GM19452 (cell line): ENCODE results near the gene STAP1.
"Not testable (repeated sequence)": the region's sequence is repeated elsewhere in the genome, so short reads cannot be mapped to it uniquely, and the experiment has no call there.

Experiments used
- ATAC-seq: cut with Tn5 transposase; IDR thresholded peaks from one replicate; pipeline ENCODE4 v1.9.1; 2021; ENCODE audit not compliant: unreplicated experiment

The STAP1 gene

GRCh38 chr4:67558493-67558892, at the start of gene STAP1:
Gene STAP1 (plus strand): TSS chr4:67558727. CDS start chr4:67558810, 83 bp downstream.
- peak; percentile 62 for ATAC-seq

- ATAC-seq, result no peak
Observed at GRCh38 chr4:67512501-67512900, 46.0 kb upstream of the STAP1 start.

- no peak for ATAC-seq
Observed at GRCh38 chr4:67520141-67520540, 38.4 kb upstream of the STAP1 start.

GRCh38 chr4:67521506-67521905, 37.0 kb upstream of the STAP1 start:
- no peak for ATAC-seq

- no peak for ATAC-seq
Observed at GRCh38 chr4:67522230-67522629, 36.3 kb upstream of the STAP1 start.

GRCh38 chr4:67522851-67523671, 35.5 kb upstream of the STAP1 start:
- no peak for ATAC-seq

GRCh38 chr4:67524140-67524539, 34.4 kb upstream of the STAP1 start:
- ATAC-seq, result not testable (repeated sequence)

GRCh38 chr4:67531379-67531962, 27.1 kb upstream of the STAP1 start:
- no peak for ATAC-seq

- not testable (repeated sequence) for ATAC-seq
Observed at GRCh38 chr4:67532397-67532796, 26.1 kb upstream of the STAP1 start.

GRCh38 chr4:67533112-67533511, 25.4 kb upstream of the STAP1 start:
- ATAC-seq, result no peak

GRCh38 chr4:67535280-67535840, 23.2 kb upstream of the STAP1 start:
- no peak for ATAC-seq

GRCh38 chr4:67539830-67540229, 18.7 kb upstream of the STAP1 start:
- ATAC-seq, result no peak

GRCh38 chr4:67542076-67542475, 16.5 kb upstream of the STAP1 start:
- ATAC-seq, result no peak

- ATAC-seq, result peak; percentile 95
Observed at GRCh38 chr4:67545199-67546003, 13.1 kb upstream of the STAP1 start, which contains the start of gene CENPC. Gene CENPC (minus strand): TSS chr4:67545503. CDS start chr4:67545355, 148 bp downstream.

- ATAC-seq, result no peak
Observed at GRCh38 chr4:67546004-67546356, 12.5 kb upstream of the STAP1 start.

- ATAC-seq, result no peak
Observed at GRCh38 chr4:67546971-67547370, 11.6 kb upstream of the STAP1 start.

- peak; percentile 26 for ATAC-seq
Observed at GRCh38 chr4:67549123-67549522, 9.4 kb upstream of the STAP1 start.

GRCh38 chr4:67550451-67550850, 8.1 kb upstream of the STAP1 start:
- no peak for ATAC-seq

GRCh38 chr4:67550857-67551256, 7.7 kb upstream of the STAP1 start:
- ATAC-seq, result no peak

- ATAC-seq, result not testable (repeated sequence)
Observed at GRCh38 chr4:67552146-67552792, 6.3 kb upstream of the STAP1 start.

GRCh38 chr4:67554096-67554495, 4.4 kb upstream of the STAP1 start:
- ATAC-seq, result no peak
